ENCODE measurements around the gene SFTA2. TPM values are rescaled to one million over a fixed set of nuclear protein-coding genes. Genes with fewer than 3 reads are reported as not detected.

Gene SFTA2
- polyA plus RNA-seq, 1 donor from 2014 or later: not detected

DNA sequence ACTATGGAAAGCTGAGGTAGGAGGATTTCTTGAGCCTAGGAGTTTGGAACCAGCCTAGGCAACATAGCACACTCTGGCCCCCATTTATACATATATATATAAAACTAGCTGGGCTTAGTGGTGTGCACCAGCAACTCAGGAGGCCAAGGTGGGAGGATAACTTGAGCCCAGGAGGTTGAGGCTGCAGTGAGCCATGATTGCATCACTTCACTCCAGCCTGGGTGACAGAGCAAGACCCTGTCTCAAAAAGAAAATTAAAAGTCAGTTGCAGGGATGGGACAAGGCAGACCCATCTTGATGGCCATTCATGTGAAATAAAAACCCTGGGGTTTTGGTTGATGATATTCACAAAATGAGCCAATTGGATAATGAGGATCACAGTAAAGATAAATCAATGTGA, 30.5 kb downstream of the SFTA2 start:
- no peaks in the 10 kb centered on the region for H3K9me3 ChIP-seq (ENCODE audit: low read length)
- no peaks in the 10 kb centered on the region for H3K36me3 ChIP-seq (ENCODE audit: insufficient read depth, low read length)
- no peaks in the 10 kb centered on the region for H4K20me1 ChIP-seq (ENCODE audit: insufficient read depth)
- no peak overlapping the region for H3K27ac ChIP-seq (ENCODE audit: low read length)
- no peaks in the 10 kb centered on the region for H3K79me2 ChIP-seq (replicated peaks; ENCODE audit: insufficient read depth, low read length)
- H3K27me3 ChIP-seq (ENCODE audit: insufficient read depth, low read depth, low read length): no peaks in the 10 kb centered on the region
- no peak overlapping the region for H3K4me2 ChIP-seq (ENCODE audit: low read length)
- H3K9ac ChIP-seq (ENCODE audit: low read length): no peak overlapping the region
- H3F3A ChIP-seq (ENCODE audit: insufficient read depth, low read length, poor library complexity, severe bottlenecking): no peaks in the 10 kb centered on the region
- H2AFZ ChIP-seq (ENCODE audit: low read depth, low read length): no peak overlapping the region
- no peak overlapping the region for H3K4me3 ChIP-seq (ENCODE audit: low read length)
- H3K9me2 ChIP-seq (ENCODE audit: insufficient read depth, low read length): no peaks in the 10 kb centered on the region
- TF ChIP-seq SMC3 (conservative IDR thresholded peaks at IDR 0.05; ENCODE audit: poor library complexity): no peak
- no peak for TF ChIP-seq RAD21 (conservative IDR thresholded peaks at IDR 0.05)
- TF ChIP-seq TAF1 (IDR thresholded peaks at IDR 0.05; ENCODE audit: low read depth): no peak
- TF ChIP-seq, protein P1, sequence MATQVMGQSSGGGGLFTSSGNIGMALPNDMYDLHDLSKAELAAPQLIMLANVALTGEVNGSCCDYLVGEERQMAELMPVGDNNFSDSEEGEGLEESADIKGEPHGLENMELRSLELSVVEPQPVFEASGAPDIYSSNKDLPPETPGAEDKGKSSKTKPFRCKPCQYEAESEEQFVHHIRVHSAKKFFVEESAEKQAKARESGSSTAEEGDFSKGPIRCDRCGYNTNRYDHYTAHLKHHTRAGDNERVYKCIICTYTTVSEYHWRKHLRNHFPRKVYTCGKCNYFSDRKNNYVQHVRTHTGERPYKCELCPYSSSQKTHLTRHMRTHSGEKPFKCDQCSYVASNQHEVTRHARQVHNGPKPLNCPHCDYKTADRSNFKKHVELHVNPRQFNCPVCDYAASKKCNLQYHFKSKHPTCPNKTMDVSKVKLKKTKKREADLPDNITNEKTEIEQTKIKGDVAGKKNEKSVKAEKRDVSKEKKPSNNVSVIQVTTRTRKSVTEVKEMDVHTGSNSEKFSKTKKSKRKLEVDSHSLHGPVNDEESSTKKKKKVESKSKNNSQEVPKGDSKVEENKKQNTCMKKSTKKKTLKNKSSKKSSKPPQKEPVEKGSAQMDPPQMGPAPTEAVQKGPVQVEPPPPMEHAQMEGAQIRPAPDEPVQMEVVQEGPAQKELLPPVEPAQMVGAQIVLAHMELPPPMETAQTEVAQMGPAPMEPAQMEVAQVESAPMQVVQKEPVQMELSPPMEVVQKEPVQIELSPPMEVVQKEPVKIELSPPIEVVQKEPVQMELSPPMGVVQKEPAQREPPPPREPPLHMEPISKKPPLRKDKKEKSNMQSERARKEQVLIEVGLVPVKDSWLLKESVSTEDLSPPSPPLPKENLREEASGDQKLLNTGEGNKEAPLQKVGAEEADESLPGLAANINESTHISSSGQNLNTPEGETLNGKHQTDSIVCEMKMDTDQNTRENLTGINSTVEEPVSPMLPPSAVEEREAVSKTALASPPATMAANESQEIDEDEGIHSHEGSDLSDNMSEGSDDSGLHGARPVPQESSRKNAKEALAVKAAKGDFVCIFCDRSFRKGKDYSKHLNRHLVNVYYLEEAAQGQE (IDR thresholded peaks at IDR 0.05; ENCODE audit: borderline replicate concordance): no peak
- no peak for TF ChIP-seq EP300 (conservative IDR thresholded peaks at IDR 0.05; ENCODE audit: poor library complexity, severe bottlenecking)
- no peak for TF ChIP-seq MXI1 (conservative IDR thresholded peaks at IDR 0.05; ENCODE audit: poor library complexity, severe bottlenecking)
- TF ChIP-seq, protein P2, sequence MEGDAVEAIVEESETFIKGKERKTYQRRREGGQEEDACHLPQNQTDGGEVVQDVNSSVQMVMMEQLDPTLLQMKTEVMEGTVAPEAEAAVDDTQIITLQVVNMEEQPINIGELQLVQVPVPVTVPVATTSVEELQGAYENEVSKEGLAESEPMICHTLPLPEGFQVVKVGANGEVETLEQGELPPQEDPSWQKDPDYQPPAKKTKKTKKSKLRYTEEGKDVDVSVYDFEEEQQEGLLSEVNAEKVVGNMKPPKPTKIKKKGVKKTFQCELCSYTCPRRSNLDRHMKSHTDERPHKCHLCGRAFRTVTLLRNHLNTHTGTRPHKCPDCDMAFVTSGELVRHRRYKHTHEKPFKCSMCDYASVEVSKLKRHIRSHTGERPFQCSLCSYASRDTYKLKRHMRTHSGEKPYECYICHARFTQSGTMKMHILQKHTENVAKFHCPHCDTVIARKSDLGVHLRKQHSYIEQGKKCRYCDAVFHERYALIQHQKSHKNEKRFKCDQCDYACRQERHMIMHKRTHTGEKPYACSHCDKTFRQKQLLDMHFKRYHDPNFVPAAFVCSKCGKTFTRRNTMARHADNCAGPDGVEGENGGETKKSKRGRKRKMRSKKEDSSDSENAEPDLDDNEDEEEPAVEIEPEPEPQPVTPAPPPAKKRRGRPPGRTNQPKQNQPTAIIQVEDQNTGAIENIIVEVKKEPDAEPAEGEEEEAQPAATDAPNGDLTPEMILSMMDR (IDR thresholded peaks at IDR 0.05; ENCODE audit: poor library complexity, severe bottlenecking): no peak
- TF ChIP-seq POLR2AphosphoS5 (IDR thresholded peaks at IDR 0.05): no peak
- no peak for TF ChIP-seq EZH2 (IDR thresholded peaks at IDR 0.05; ENCODE audit: borderline replicate concordance, insufficient read depth, low read length, poor library complexity, severe bottlenecking)

DNA sequence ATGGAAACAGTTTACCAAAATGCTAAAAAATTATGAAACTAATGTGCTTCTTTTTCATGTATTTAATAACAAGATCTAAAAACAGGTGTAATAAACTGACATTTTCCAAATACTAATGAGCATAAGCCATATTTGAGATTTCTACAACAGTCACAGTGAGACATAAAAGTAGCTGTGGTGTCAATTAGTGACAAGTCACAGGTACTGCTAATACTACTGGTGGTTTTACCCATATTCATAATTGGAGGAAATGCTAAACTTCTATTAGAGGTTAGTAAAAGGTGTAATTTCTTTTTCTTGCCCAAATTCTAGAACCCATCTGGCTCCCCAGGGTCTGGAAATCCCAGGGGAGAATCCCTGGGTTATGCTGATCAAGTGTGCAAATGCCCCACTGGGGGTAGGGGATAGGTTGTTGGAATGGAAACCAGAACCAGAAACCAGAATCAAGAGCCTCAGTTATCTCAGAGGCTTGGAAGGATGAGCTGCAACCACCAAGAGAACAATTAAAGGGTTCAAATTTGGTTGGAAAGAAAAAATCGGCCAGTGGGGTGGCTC, 31.0 kb downstream of the SFTA2 start:
- Histone ChIP-seq H3K79me2 (replicated peaks; ENCODE audit: insufficient read depth, low read length) (no peaks in the 10 kb centered on the region), H3F3A (ENCODE audit: insufficient read depth, low read length, poor library complexity, severe bottlenecking) (no peaks in the 10 kb centered on the region), H2AFZ (ENCODE audit: low read depth, low read length) (no peak overlapping the region), H3K4me3 (ENCODE audit: low read length) (no peak overlapping the region), H3K4me2 (ENCODE audit: low read length) (no peak overlapping the region), H3K36me3 (ENCODE audit: insufficient read depth, low read length) (no peaks in the 10 kb centered on the region), H3K9me3 (ENCODE audit: low read length) (no peaks in the 10 kb centered on the region), H3K9ac (ENCODE audit: low read length) (no peak overlapping the region), H3K27me3 (ENCODE audit: insufficient read depth, low read depth, low read length) (no peaks in the 10 kb centered on the region), H3K9me2 (ENCODE audit: insufficient read depth, low read length) (no peaks in the 10 kb centered on the region), H3K27ac (ENCODE audit: low read length) (no peak overlapping the region), H4K20me1 (ENCODE audit: insufficient read depth) (no peaks in the 10 kb centered on the region)
- TF ChIP-seq, protein P2 (IDR thresholded peaks at IDR 0.05; ENCODE audit: poor library complexity, severe bottlenecking): no peak
